Measurements from ENCODE around the gene XPOT.

DNA sequence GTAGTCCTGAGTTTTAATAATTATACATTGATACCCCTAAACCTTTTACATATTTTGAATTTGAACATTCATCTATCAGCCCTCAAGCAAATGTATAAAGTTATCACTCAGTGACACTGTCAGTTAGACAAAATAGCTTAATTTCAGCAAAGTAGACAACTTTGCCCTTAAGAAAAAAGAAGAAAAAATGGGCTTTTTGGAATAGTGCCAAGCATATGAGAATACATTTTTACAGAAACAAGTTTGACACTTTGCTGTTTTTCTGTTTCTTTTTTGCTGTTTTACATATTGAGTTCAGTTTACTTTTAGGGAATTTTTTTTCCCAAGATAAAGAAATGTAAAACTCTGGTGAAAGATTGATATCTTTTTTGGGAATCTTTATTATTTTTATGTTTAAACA is 62.0 kb downstream of the XPOT start:
- TF ChIP-seq POLR2AphosphoS5 (IDR thresholded peaks at IDR 0.05) (no peak), POLR2A (IDR thresholded peaks at IDR 0.05) (no peak)
